Measurements from ENCODE around the gene DYNC2H1.
"Not testable (repeated sequence)": the region's sequence is repeated elsewhere in the genome, so short reads cannot be mapped to it uniquely, and the experiment has no call there.

Gene DYNC2H1

DNA sequence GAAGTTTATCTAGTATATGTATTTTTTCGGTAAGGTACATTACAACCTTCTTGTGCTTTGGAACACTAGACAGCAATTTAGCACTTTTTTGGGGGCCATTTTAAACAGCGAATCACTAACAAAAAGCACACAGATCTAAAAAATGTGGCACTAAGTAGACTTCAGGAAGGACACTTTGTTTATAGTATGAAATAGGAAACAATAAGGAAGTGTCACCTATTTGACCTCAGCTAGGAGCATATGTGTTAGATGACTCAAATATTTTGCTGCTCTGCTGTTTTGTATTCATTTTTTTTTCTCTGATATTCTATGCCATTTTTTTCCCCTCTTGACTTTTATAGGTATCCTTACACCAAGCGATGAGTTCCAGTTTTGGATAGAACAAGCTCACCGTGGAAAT is 5.6 kb downstream of the DYNC2H1 start:
- DNase-seq (ENCODE audit: low read depth), result no peak

- DNase-seq (ENCODE audit: low read depth), result no peak
These were observed 16.2 kb downstream of the DYNC2H1 start for GRCh38 chr11:103125462-103125861.

GRCh38 chr11:103141986-103142385 is 32.8 kb downstream of the DYNC2H1 start:
- DNase-seq (ENCODE audit: low read depth), result not testable (repeated sequence)

- no peak for DNase-seq (ENCODE audit: low read depth)
These were observed 38.4 kb downstream of the DYNC2H1 start for GRCh38 chr11:103147627-103148026.

- DNase-seq (ENCODE audit: low read depth), result no peak
These were observed 48.3 kb downstream of the DYNC2H1 start for GRCh38 chr11:103157542-103157941.

- no peak for DNase-seq (ENCODE audit: low read depth)
These were observed 55.0 kb downstream of the DYNC2H1 start for GRCh38 chr11:103164093-103164796.

DNA sequence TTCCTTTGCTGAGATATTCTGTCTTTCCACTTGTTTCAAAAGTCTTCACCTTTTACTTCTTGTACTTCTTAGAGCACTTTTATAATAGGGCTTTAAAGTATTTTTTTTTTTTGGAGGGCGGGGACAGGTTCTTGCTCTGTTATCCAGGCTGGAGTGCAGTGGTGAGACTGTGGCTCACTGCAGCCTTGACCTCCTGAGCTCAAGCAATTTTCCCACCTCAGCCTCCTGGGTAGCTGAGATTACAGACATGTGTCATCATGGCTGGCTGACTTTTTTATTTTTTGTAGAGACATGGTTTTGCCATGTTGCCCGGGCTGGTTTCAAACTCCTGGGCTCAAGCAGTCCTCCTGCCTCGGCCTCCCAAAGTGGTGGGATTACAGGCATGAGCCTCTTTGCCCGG is 57.9 kb downstream of the DYNC2H1 start:
- DNase-seq (ENCODE audit: low read depth), result no peak

DNA sequence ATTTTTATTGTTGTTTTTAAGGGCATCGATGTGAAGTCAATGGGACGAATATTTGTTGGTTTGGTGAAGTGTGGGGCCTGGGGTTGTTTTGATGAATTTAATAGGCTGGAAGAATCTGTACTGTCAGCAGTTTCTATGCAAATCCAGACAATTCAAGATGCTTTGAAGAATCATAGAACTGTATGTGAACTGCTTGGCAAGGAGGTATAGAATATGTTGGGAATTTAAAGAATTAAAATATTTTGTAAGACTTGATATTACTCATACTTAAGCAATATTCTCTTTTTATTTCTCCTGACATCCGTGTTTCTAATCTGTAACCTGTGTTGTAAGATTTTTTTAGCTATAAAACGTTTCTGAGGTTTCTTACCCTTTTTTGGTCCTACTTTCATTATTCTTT is 61.6 kb downstream of the DYNC2H1 start:
- DNase-seq (ENCODE audit: low read depth), result no peak

GRCh38 chr11:103175461-103176129 is 66.4 kb downstream of the DYNC2H1 start:
- no peak for DNase-seq (ENCODE audit: low read depth)

GRCh38 chr11:103183981-103184611 is 74.9 kb downstream of the DYNC2H1 start:
- no peak for DNase-seq (ENCODE audit: low read depth)

DNA sequence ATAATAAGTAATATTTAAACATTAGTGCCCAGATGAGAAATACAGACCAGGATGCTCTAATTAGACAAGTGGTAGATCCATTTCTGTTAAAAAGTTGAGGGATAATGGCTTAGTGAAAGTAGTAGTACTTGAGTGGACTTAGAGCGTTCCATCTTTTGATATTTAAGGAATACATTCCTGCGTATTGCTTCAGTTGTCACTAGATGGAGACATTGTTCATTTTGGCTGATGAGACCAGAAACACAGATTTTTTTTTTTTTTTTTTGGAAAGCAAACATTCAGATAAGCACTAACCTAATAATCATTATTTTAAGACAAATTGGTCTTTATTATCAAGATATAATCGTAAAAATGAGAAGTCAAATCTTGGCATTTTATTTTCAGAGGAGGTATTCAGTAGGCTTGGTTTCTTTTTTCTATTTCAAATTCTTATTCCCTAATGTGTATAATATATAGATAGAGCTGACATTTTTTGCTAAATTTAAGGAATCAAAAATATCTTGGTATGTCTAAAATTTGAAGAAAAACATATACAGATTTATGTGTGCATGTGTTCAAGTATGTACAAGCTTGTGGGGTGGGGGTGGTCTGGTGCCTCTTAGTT is 92.9 kb downstream of the DYNC2H1 start:
- no peak for DNase-seq (ENCODE audit: low read depth)

GRCh38 chr11:103210543-103210942 is 101.3 kb downstream of the DYNC2H1 start:
- DNase-seq (ENCODE audit: low read depth), result no peak

- no peak for DNase-seq (ENCODE audit: low read depth)
These were observed 106.6 kb downstream of the DYNC2H1 start for GRCh38 chr11:103215812-103216211.

DNA sequence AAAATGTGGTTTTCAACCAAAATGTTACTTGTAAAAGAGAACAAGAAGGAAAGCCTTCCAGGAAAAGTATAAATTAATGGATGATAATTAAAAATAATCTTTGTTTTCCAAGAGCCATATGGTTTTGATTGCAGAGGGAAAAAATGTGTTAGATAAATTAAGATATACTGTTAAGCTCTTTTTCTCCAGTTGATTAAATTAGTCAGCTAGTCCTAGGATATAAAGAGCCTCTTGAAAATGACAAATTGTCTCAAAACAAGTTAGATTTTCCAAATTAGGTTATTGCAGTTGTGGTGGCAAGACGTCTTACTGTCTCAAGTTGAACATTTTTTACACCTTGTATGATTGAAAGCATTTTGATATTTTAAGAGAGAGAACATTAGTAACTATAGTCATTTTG is 110.9 kb downstream of the DYNC2H1 start:
- no peak for DNase-seq (ENCODE audit: low read depth)

DNA sequence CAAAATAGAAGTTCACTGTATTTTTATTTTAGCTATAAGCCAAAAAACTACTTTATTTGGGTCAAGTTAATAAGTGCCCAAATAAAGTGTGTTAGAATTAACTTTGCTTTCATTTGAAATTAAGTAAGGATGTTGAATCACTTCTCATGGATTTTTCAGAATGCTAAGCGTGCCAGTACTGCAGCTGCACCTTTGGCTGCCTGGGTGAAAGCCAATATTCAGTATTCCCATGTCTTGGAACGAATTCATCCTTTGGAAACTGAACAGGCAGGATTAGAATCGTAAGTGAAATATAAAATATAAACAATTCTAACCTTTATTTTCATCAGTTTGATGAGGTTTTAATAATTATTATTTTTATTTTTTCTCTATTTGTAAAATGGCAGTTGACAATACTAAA is 113.6 kb downstream of the DYNC2H1 start:
- DNase-seq (ENCODE audit: low read depth), result no peak

DNA sequence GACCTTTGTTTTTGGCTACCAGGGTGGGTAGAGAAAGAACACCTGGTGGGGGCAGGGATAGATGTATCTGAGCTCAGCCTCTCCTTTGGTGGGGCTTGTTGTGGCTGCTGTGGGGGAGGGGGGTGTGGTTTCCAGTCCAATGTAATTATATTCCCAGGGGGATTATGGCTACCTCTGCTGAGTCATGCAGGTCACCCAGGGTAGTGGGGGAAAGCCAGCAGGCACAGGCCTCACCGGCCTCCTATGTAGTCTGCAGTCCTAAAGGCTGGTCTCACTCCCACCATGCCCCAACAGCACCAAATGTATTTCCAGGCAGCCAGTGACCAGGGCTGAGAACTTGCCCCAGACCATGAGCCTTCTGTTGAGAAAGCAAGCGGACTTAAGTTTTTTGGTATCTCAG is 119.6 kb downstream of the DYNC2H1 start:
- no peak for DNase-seq (ENCODE audit: low read depth)

GRCh38 chr11:103234974-103235373 is 125.7 kb downstream of the DYNC2H1 start:
- DNase-seq (ENCODE audit: low read depth), result no peak

DNA sequence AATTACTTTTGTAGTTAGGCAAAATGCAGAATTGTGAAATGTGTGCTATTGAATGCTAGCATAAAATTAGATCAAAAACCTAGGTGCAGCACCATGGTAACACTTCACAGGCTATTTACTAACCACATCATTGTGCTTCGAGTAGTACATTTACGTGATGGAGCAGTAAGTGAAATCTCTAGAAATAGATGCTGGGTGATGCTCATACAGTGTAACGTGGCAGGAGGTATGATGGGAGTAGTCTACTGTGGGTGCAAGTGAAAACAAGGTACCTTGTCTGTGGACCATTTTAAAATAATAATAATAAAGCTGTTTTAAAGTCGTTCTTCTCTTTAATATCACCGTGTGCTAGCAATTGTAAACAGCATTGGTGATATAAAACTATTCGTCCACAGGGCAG is 132.3 kb downstream of the DYNC2H1 start:
- DNase-seq (ENCODE audit: low read depth), result no peak

- DNase-seq (ENCODE audit: low read depth), result no peak
These were observed 144.9 kb downstream of the DYNC2H1 start for GRCh38 chr11:103254123-103254522.

DNA sequence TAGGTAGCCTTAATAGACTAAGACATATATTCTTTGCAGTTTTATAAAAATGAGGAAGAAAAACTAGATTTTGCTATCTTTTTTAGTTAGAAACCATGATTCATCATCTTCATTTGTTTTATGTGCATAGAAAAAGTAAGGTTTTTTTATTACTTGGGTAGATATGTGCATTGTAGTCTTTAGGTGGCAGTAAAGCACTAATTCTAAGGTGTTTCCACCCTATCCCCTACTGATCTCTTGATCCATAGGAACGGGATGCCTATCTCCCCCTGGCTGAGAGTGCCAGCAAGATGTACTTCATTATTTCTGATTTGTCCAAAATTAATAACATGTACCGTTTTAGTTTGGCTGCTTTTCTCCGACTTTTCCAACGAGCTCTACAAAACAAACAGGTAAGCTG is 148.1 kb downstream of the DYNC2H1 start:
- no peak for DNase-seq (ENCODE audit: low read depth)

DNA sequence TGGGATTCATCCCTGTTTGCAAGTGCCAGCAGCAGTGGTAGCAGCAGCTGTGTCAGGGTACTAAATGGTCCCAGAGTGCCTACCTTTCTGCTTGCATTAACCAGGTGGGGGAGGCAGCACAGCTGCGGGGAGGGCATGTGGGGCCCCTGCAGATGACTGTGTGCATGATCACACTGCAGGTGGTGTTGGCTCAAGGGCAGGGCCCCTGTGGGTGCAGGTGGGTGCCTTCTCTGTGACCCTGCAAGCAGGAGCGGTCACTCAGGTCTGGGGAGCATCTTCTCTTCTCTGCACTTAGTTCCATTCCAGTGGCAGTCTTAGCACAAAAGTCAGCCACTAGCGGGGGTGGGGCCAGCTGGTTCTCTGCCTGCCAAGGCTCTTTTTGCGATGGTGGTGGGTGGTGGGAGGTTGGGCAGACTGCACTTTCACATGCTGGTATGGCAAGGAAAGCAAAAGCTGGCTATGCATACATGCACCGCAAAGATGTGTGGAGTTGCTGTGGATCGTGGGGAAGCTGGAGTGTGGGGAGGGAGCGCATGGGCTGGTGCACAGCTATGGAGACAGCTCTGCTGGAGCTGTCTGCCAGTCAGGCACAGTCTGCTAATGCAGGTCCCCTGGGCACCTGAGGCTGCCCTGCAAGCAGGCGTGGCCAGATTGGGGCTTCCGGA is 157.1 kb downstream of the DYNC2H1 start:
- no peak for DNase-seq (ENCODE audit: low read depth)

GRCh38 chr11:103272876-103273275 is 163.7 kb downstream of the DYNC2H1 start:
- DNase-seq (ENCODE audit: low read depth), result no peak

All from activated gamma-delta T cell treated with anti-CD3 and anti-CD28 coated beads, Interleukin-2, amount 50 U/mL, for 16 hours (primary cell).